ENCODE measurements around the gene SND1.

DNA sequence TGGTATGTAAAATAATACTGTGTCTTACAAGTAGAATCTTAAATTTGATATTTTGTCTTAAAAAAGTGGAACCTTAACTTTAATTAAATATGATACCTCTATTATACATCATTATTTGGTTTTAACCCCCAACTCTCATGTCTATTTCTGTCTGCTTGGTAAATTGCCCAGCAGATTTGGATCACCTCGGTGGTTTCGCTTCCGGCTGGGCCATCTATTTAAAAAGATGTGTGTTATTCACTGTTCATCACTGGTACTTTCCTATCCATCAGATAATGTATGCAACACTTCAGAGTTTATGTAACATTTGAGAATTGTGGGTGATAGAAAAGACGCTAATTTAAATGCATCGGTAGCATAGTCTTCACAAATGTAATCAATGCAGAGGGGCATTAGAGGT is 119.7 kb downstream of the SND1 start:
- no peak for TF ChIP-seq POLR2A (IDR thresholded peaks at IDR 0.05; ENCODE audit: low read depth, low read length)
- TF ChIP-seq, protein P1, sequence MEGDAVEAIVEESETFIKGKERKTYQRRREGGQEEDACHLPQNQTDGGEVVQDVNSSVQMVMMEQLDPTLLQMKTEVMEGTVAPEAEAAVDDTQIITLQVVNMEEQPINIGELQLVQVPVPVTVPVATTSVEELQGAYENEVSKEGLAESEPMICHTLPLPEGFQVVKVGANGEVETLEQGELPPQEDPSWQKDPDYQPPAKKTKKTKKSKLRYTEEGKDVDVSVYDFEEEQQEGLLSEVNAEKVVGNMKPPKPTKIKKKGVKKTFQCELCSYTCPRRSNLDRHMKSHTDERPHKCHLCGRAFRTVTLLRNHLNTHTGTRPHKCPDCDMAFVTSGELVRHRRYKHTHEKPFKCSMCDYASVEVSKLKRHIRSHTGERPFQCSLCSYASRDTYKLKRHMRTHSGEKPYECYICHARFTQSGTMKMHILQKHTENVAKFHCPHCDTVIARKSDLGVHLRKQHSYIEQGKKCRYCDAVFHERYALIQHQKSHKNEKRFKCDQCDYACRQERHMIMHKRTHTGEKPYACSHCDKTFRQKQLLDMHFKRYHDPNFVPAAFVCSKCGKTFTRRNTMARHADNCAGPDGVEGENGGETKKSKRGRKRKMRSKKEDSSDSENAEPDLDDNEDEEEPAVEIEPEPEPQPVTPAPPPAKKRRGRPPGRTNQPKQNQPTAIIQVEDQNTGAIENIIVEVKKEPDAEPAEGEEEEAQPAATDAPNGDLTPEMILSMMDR (IDR thresholded peaks at IDR 0.05; ENCODE audit: extremely low read depth in 1 of 2, insufficient read depth in 1 of 2, low read depth in 1 of 2, low read length in 2 of 2): no peak
- TF ChIP-seq, protein P2, sequence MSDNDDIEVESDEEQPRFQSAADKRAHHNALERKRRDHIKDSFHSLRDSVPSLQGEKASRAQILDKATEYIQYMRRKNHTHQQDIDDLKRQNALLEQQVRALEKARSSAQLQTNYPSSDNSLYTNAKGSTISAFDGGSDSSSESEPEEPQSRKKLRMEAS (IDR thresholded peaks at IDR 0.05; ENCODE audit: insufficient read depth, insufficient read length): no peak
- no peak for TF ChIP-seq EZH2 (IDR thresholded peaks at IDR 0.05; ENCODE audit: borderline replicate concordance, low read depth, low read length, severe bottlenecking)
- TF ChIP-seq MYC (IDR thresholded peaks at IDR 0.05; ENCODE audit: low read depth, low read length): no peak

Measured in endothelial cell of umbilical vein (primary cell).